Ishikawa (cell line): Measurements from ENCODE around the gene SPNS1.

ENCODE experiments used
- CREB1 ChIP-seq: IDR thresholded peaks from 2 replicates; pipeline ENCODE4 v1.6.1; 2012; ENCODE audit warnings: low read depth
- USF1 ChIP-seq: IDR thresholded peaks from 2 replicates; pipeline ENCODE4 v1.6.1; 2012

GRCh38 chr16:28985211-28986041 is 10.8 kb downstream of the SPNS1 start:
- no peak for TF ChIP-seq USF1
- no peak for TF ChIP-seq CREB1
